SK-N-SH (cell line): ENCODE data around the gene DNHD1.

ENCODE experiments used
- EP300 ChIP-seq, 2 experiments: IDR thresholded peaks; 2 replicates each; pipeline versions ENCODE4 v1.4.0 to v1.6.1; 2012; ENCODE audit warnings: borderline replicate concordance in 1 of 2, low read depth in 1 of 2, low read length in 1 of 2
- EZH2phosphoT487 ChIP-seq: fragments of 200-600 bp; sonication (generic); IDR thresholded peaks from 2 replicates; pipeline ENCODE4 v1.6.1; 2017; ENCODE audit warnings: low read depth, mixed run types, mild to moderate bottlenecking, antibody characterized with exemption, moderate library complexity, borderline replicate concordance
- IRF3 ChIP-seq: fragments of 150-350 bp; IDR thresholded peaks from 2 replicates; pipeline ENCODE4 v1.6.1; 2016; ENCODE audit warnings: mild to moderate bottlenecking, low read depth, low read length
- MAX ChIP-seq: IDR thresholded peaks from 2 replicates; pipeline ENCODE4 v1.4.0; 2012; ENCODE audit warnings: low read depth
- POLR2AphosphoS5 ChIP-seq: IDR thresholded peaks from 2 replicates; pipeline ENCODE4 v1.6.1; 2012; ENCODE audit warnings: low read depth, low read length
- RAD21 ChIP-seq: IDR thresholded peaks from 2 replicates; pipeline ENCODE4 v1.6.1; 2012; ENCODE audit warnings: mild to moderate bottlenecking, low read length
- REST ChIP-seq: IDR thresholded peaks from 2 replicates; pipeline ENCODE4 v1.6.1; 2012; ENCODE audit warnings: mild to moderate bottlenecking, low read depth, low read length, moderate library complexity
- TF ChIP-seq, protein P1 (sequence below): fragments of 200-600 bp; sonication (generic); IDR thresholded peaks from 2 replicates; pipeline ENCODE4 v1.6.1; 2017; ENCODE audit warnings: antibody characterized with exemption, mild to moderate bottlenecking, moderate library complexity
- TF ChIP-seq, protein P2 (sequence below): IDR thresholded peaks from 2 replicates; pipeline ENCODE4 v1.4.0; 2012; ENCODE audit warnings: low read depth, borderline replicate concordance

GRCh38 chr11:6486938-6487337 lies 10.1 kb upstream of the DNHD1 start:
- TF ChIP-seq, protein P1, sequence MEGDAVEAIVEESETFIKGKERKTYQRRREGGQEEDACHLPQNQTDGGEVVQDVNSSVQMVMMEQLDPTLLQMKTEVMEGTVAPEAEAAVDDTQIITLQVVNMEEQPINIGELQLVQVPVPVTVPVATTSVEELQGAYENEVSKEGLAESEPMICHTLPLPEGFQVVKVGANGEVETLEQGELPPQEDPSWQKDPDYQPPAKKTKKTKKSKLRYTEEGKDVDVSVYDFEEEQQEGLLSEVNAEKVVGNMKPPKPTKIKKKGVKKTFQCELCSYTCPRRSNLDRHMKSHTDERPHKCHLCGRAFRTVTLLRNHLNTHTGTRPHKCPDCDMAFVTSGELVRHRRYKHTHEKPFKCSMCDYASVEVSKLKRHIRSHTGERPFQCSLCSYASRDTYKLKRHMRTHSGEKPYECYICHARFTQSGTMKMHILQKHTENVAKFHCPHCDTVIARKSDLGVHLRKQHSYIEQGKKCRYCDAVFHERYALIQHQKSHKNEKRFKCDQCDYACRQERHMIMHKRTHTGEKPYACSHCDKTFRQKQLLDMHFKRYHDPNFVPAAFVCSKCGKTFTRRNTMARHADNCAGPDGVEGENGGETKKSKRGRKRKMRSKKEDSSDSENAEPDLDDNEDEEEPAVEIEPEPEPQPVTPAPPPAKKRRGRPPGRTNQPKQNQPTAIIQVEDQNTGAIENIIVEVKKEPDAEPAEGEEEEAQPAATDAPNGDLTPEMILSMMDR: no peak
- no peak for TF ChIP-seq MAX
- TF ChIP-seq, protein P2, sequence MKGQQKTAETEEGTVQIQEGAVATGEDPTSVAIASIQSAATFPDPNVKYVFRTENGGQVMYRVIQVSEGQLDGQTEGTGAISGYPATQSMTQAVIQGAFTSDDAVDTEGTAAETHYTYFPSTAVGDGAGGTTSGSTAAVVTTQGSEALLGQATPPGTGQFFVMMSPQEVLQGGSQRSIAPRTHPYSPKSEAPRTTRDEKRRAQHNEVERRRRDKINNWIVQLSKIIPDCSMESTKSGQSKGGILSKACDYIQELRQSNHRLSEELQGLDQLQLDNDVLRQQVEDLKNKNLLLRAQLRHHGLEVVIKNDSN: no peak
- no peak for TF ChIP-seq REST
- TF ChIP-seq POLR2AphosphoS5: no peak
- no peak for TF ChIP-seq EZH2phosphoT487
- TF ChIP-seq EP300 (IDR thresholded peaks at IDR 0.05; ENCODE audit: borderline replicate concordance in 1 of 2, low read depth in 1 of 2, low read length in 1 of 2): no peak
- no peak for TF ChIP-seq IRF3
- TF ChIP-seq RAD21: no peak
